ENCODE results near the gene CCHCR1.
A peak's percentile ranks its signal among the peaks of the same experiment; 100 is the strongest.

Gene CCHCR1

GRCh38 chr6:31139599-31139998, 18.0 kb downstream of the CCHCR1 start:
- TF ChIP-seq SNAI2 (CRISPR knock-in tag; IDR thresholded peaks at IDR 0.05) = no peak
- no peak for TF ChIP-seq OSR1 (CRISPR knock-in tag; IDR thresholded peaks at IDR 0.05)
- TF ChIP-seq ZFP30 (CRISPR knock-in tag; IDR thresholded peaks at IDR 0.05) = no peak
- no peak for TF ChIP-seq ZNF70 (CRISPR knock-in tag; IDR thresholded peaks at IDR 0.05)
- no peak for TF ChIP-seq TCF4 (CRISPR knock-in tag; IDR thresholded peaks at IDR 0.05; ENCODE audit: borderline replicate concordance)
- TF ChIP-seq PATZ1 (CRISPR knock-in tag; IDR thresholded peaks at IDR 0.05; ENCODE audit: borderline replicate concordance) = no peak
- no peak for TF ChIP-seq GLIS3 (CRISPR knock-in tag; IDR thresholded peaks at IDR 0.05)
- TF ChIP-seq CSDC2 (CRISPR knock-in tag; IDR thresholded peaks at IDR 0.05) = no peak
- TF ChIP-seq CSRNP3 (CRISPR knock-in tag; IDR thresholded peaks at IDR 0.05) = no peak
- TF ChIP-seq ZFP3 (CRISPR knock-in tag; IDR thresholded peaks at IDR 0.05) = no peak
- TF ChIP-seq TSHZ2 (CRISPR knock-in tag; IDR thresholded peaks at IDR 0.05) = no peak
- TF ChIP-seq BACH2 (CRISPR knock-in tag; IDR thresholded peaks at IDR 0.05; ENCODE audit: borderline replicate concordance) = no peak
- TF ChIP-seq RARB (CRISPR knock-in tag; IDR thresholded peaks at IDR 0.05) = no peak
- TF ChIP-seq CREB5 (CRISPR knock-in tag; IDR thresholded peaks at IDR 0.05; ENCODE audit: low read depth) = no peak
- TF ChIP-seq ZNF8 (CRISPR knock-in tag; IDR thresholded peaks at IDR 0.05) = no peak
- no peak for TF ChIP-seq POU6F1 (CRISPR knock-in tag; IDR thresholded peaks at IDR 0.05; ENCODE audit: borderline replicate concordance, low read depth)
- no peak for TF ChIP-seq PPARA (CRISPR knock-in tag; IDR thresholded peaks at IDR 0.05; ENCODE audit: borderline replicate concordance)
- TF ChIP-seq ZC3H10 (CRISPR knock-in tag; IDR thresholded peaks at IDR 0.05) = no peak
- TF ChIP-seq TOX (CRISPR knock-in tag; IDR thresholded peaks at IDR 0.05; ENCODE audit: borderline replicate concordance) = no peak
- ATAC-seq = peak; percentile 6; the same call in 1 of the 3 replicates

- ATAC-seq = no peak
- no peak for TF ChIP-seq POU6F1 (CRISPR knock-in tag; IDR thresholded peaks at IDR 0.05; ENCODE audit: borderline replicate concordance, low read depth)
- no peak for TF ChIP-seq ARNTL (CRISPR knock-in tag; IDR thresholded peaks at IDR 0.05; ENCODE audit: borderline replicate concordance, low read depth)
- TF ChIP-seq OSR1 (CRISPR knock-in tag; IDR thresholded peaks at IDR 0.05) = no peak
- no peak for TF ChIP-seq ESRRG (CRISPR knock-in tag; IDR thresholded peaks at IDR 0.05)
- TF ChIP-seq ZNF70 (CRISPR knock-in tag; IDR thresholded peaks at IDR 0.05) = no peak
- TF ChIP-seq ZC3H10 (CRISPR knock-in tag; IDR thresholded peaks at IDR 0.05) = no peak
- no peak for TF ChIP-seq ZNF565 (CRISPR knock-in tag; conservative IDR thresholded peaks at IDR 0.05; ENCODE audit: low read depth)
- no peak for TF ChIP-seq ZFP3 (CRISPR knock-in tag; IDR thresholded peaks at IDR 0.05)
- no peak for TF ChIP-seq TOX (CRISPR knock-in tag; IDR thresholded peaks at IDR 0.05; ENCODE audit: borderline replicate concordance)
- no peak for TF ChIP-seq GLIS3 (CRISPR knock-in tag; IDR thresholded peaks at IDR 0.05)
Measured at GRCh38 chr6:31138982-31139381, 18.6 kb downstream of the CCHCR1 start, which contains the start of gene PSORS1C2. Gene PSORS1C2, minus strand, starts transcription at chr6:31139066. Its CDS starts 40 bp downstream, at chr6:31139026.
